Measurements from ENCODE around the gene NLK.
A peak's percentile ranks its signal among the peaks of the same experiment; 100 is the strongest.

Gene NLK

DNA sequence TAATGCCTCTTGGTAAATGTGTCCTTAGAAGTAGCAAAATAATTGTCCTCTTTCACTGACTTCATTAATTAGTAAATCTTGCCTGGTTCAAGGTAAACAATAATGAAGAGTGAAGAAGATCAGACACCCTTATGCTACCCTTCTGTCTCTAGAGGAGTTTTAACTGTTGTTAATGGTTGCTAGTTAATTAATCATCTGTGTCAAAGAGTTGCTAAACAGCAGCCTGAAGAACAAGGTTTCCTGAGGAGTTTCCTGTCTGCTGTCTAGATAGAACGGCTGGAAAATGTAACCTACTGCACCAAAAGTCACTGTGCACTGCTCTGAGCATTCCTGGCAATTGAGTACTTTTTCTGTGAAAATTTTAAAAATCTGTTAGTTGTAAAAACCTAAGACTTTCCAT is 131.3 kb downstream of the NLK start:
- TF ChIP-seq, protein P1, sequence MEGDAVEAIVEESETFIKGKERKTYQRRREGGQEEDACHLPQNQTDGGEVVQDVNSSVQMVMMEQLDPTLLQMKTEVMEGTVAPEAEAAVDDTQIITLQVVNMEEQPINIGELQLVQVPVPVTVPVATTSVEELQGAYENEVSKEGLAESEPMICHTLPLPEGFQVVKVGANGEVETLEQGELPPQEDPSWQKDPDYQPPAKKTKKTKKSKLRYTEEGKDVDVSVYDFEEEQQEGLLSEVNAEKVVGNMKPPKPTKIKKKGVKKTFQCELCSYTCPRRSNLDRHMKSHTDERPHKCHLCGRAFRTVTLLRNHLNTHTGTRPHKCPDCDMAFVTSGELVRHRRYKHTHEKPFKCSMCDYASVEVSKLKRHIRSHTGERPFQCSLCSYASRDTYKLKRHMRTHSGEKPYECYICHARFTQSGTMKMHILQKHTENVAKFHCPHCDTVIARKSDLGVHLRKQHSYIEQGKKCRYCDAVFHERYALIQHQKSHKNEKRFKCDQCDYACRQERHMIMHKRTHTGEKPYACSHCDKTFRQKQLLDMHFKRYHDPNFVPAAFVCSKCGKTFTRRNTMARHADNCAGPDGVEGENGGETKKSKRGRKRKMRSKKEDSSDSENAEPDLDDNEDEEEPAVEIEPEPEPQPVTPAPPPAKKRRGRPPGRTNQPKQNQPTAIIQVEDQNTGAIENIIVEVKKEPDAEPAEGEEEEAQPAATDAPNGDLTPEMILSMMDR (IDR thresholded peaks at IDR 0.05; ENCODE audit: borderline replicate concordance, control extremely low read depth, extremely low read depth, insufficient read depth, missing control alignments) = no peak
- in situ Hi-C loops (cut with MboI; ENCODE audit: low sequenced_read_pairs, unreplicated experiment) = no loop called here
- no peak for DNase-seq (ENCODE audit: low spot score)

DNA sequence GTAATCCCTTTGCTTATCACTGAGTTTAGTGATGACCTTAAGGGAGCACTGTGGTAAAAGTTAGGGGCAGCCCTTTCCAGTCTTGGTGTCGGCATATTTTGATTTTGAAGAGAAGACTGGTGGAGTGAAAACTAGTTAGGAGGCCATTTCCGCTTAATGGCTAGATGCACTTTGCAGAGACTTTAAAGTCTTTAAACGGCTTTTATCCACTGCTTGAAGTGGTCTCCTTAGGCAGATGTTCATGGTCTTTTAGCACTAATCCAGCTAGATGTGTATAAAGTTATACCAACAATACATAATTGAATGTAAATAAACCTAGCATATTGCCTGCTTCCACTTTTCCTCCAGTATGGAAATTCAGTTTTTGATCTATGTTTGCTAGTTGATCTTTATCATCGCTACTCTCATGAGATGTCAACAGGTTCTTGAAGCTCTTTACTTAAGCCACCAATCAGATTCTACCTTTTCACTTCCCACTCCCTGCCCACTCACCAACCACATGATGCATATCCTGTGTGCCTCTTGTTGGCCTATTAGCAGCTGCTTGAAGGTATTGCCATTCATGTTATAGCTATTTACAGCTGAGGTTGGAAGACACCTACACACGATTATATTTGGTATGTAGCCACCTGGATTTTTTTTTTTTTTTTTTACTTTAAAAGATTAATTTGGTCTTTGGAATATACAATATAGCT is 132.0 kb downstream of the NLK start:
- in situ Hi-C loops (cut with MboI; ENCODE audit: low sequenced_read_pairs, unreplicated experiment) = no loop called here
- TF ChIP-seq, protein P1 (IDR thresholded peaks at IDR 0.05; ENCODE audit: borderline replicate concordance, control extremely low read depth, extremely low read depth, insufficient read depth, missing control alignments) = no peak
- peak; percentile 36 for DNase-seq (ENCODE audit: low spot score)

DNA sequence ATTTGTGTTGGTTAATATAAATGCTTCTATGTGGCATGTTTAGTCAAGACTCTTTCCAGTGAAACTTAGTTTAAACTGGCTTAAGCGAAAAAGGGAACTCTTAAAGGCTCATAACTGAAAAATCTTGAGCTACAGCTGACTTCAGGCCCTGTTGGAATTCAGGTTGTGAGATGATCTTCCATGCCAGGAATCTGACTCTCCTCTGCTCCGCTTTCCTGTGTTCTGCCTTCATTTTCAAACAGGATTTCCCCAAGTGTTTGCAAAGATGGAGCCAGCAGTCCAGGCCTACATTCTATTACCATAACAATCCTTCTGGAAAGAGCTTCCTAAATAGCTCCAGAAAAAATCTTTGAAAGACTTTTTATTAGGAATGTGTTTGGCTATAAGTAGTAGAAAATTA is 134.9 kb downstream of the NLK start:
- in situ Hi-C loops (cut with MboI; ENCODE audit: low sequenced_read_pairs, unreplicated experiment) = no loop called here
- TF ChIP-seq, protein P1 (IDR thresholded peaks at IDR 0.05; ENCODE audit: borderline replicate concordance, control extremely low read depth, extremely low read depth, insufficient read depth, missing control alignments) = no peak
- DNase-seq (ENCODE audit: low spot score) = no peak

DNA sequence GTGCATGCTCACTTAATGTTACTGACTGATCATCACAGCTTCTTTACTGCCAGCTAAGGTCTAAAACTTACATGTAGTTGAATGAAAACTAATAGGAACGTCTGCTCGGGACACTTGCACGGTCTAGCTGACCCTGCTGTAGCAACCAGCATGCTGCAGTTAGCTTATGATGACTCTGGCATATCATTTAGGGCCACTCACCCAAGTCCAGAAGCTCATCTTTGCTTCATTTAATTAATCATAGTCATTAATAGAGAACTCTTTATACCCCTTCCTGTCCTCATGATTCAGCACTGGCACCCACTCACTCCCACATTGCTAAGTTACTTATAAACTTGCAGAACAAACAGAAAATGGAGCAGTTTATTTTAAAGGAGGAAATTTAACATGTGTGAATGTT is 136.3 kb downstream of the NLK start:
- no peak for DNase-seq (ENCODE audit: low spot score)
- TF ChIP-seq, protein P1 (IDR thresholded peaks at IDR 0.05; ENCODE audit: borderline replicate concordance, control extremely low read depth, extremely low read depth, insufficient read depth, missing control alignments) = no peak
- in situ Hi-C loops (cut with MboI; ENCODE audit: low sequenced_read_pairs, unreplicated experiment) = no loop called here

DNA sequence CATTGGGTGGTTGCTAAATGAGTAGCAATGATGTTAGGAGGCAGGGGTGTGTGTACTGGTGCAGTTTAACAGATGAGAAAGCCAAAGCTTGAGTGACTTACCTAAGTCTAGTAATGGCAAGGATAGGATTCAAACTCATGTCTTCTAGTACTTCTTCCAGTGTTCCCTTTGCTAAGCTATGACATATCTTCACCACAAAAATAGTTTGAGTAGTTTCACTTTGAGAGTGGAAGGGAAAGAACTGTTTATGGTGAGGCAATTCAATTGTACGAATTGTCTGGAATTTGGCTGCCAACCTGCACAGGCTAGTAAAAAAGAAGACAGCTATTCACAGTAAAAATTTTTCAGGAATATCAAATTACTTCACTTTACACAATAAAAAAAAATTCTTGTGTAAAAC is 138.0 kb downstream of the NLK start:
- TF ChIP-seq, protein P1 (IDR thresholded peaks at IDR 0.05; ENCODE audit: borderline replicate concordance, control extremely low read depth, extremely low read depth, insufficient read depth, missing control alignments) = no peak
- in situ Hi-C loops (cut with MboI; ENCODE audit: low sequenced_read_pairs, unreplicated experiment) = no loop called here
- DNase-seq (ENCODE audit: low spot score) = peak; percentile 20

DNA sequence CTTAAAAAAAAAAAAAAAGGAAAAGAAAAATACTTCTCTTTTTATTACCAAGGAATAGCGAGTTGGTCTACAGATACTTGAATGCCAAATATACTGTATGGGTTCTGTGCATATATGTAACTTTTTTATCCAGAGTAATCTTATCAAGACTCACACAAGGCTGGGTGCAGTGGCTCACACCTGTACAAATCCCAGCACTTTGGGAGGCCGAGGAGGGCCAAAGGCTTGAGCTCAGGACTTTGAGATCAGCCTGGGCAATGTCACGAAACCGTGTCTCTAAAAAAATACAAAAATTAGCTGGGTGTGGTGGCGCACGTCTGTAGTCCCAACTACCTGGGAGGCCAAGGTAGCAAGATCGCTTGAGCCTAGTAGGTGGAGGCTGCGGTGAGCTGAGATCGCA is 139.1 kb downstream of the NLK start:
- in situ Hi-C loops (cut with MboI; ENCODE audit: low sequenced_read_pairs, unreplicated experiment) = no loop called here
- TF ChIP-seq, protein P1 (IDR thresholded peaks at IDR 0.05; ENCODE audit: borderline replicate concordance, control extremely low read depth, extremely low read depth, insufficient read depth, missing control alignments) = no peak
- DNase-seq (ENCODE audit: low spot score) = no peak
